Muscle of leg (tissue), 11 donors: ENCODE measurements around the gene PPP1R3F. TPM values are rescaled to one million over a fixed set of nuclear protein-coding genes. Genes with fewer than 3 reads are reported as not detected.
"Not testable (repeated sequence)": the region's sequence is repeated elsewhere in the genome, so short reads cannot be mapped to it uniquely, and the experiment has no call there.

ENCODE experiments used
- DNase-seq: peaks from one replicate; pipeline ENCODE4 v3.0.0; 2013
- H3K27ac ChIP-seq: one replicate; pipeline ENCODE4 v1.5.1; 2013; ENCODE audit warnings: mild to moderate bottlenecking, low read length, control low read depth
- H3K27me3 ChIP-seq: one replicate; pipeline ENCODE4 v1.6.1; 2013; ENCODE audit warnings: low read length; ENCODE audit not compliant: control insufficient read depth, insufficient read depth
- H3K36me3 ChIP-seq: one replicate; pipeline ENCODE4 v1.6.1; 2013; ENCODE audit warnings: low read length; ENCODE audit not compliant: control insufficient read depth, insufficient read depth
- H3K4me1 ChIP-seq: one replicate; pipeline ENCODE4 v1.6.1; 2013; ENCODE audit warnings: low read length; ENCODE audit not compliant: control insufficient read depth, insufficient read depth
- H3K4me3 ChIP-seq: one replicate; pipeline ENCODE4 v1.5.1; 2013; ENCODE audit warnings: low read length, control low read depth
- H3K9me3 ChIP-seq: replicated peaks from 2 replicates; pipeline ENCODE4 v1.6.1; 2013; ENCODE audit warnings: low read depth, low read length; ENCODE audit not compliant: control insufficient read depth
- WGBS: methylation state at CpG from one replicate; pipeline ENCODE4 v1.1.5; 2013; ENCODE audit warnings: missing lambda C conversion rate; ENCODE audit not compliant: insufficient coverage; 5-methylcytosine and 5-hydroxymethylcytosine counted together
- polyA plus RNA-seq, 8 donors: library from polyadenylated mRNA; unstranded; fragments of 120-200 nt; gene quantifications; one replicate each; pipeline versions ENCODE4 v1.2.1 to v1.2.3, GENCODE V29; 2013; ENCODE audit warnings: inconsistent platforms in 1 of 8, low replicate concordance in 1 of 8; ENCODE audit not compliant: insufficient read length in 8 of 8, insufficient read depth in 1 of 8
- total RNA-seq: library from RNA; stranded (reverse); fragments of 120-200 nt; gene quantifications from one replicate; pipeline ENCODE4 v1.2.4, GENCODE V29; 2013

The PPP1R3F gene
- total and polyA plus RNA-seq, 9 donors, result 5.5 to 9.0 (median 7.4) TPM

- H3K27me3 ChIP-seq, H3K27ac ChIP-seq, H3K36me3 ChIP-seq, H3K9me3 ChIP-seq, H3K4me3 ChIP-seq, DNase-seq, H3K4me1 ChIP-seq: not testable (repeated sequence)
- no CpG with 5 or more reads among the region's 26 CpGs for WGBS
These were observed 62.2 kb downstream of the PPP1R3F start for GRCh38 chrX:49331841-49332240.

Other genes with a start within 250 kb of the PPP1R3F start
- 10.8 TPM for gene TFE3, start 226.4 kb upstream of the PPP1R3F start, total RNA-seq
- 10 to 100 TPM; 20.5 to 27.3 (median 21.4) TPM for gene TFE3, start 226.4 kb upstream of the PPP1R3F start, polyA plus RNA-seq
- gene CCDC120, start 210.8 kb upstream of the PPP1R3F start, total RNA-seq, result 0.98 TPM
- 1 to 10 TPM; 3.3 to 6.0 (median 4.1) TPM for gene CCDC120, start 210.8 kb upstream of the PPP1R3F start, polyA plus RNA-seq
- 4.2 TPM for gene PRAF2, start 195.8 kb upstream of the PPP1R3F start, total RNA-seq
- 10 to 100 TPM; 19.3 to 29.8 (median 23.0) TPM for gene PRAF2, start 195.8 kb upstream of the PPP1R3F start, polyA plus RNA-seq
- 25.5 TPM for gene WDR45, start 189.9 kb upstream of the PPP1R3F start, total RNA-seq
- gene WDR45, start 189.9 kb upstream of the PPP1R3F start, polyA plus RNA-seq, result 10 to 100 TPM; 34.1 to 39.1 (median 36.6) TPM
- gene GPKOW, start 146.1 kb upstream of the PPP1R3F start, total RNA-seq, result 20.7 TPM
- 10 to 100 TPM; 18.3 to 19.6 (median 19.0) TPM for gene GPKOW, start 146.1 kb upstream of the PPP1R3F start, polyA plus RNA-seq
- 2.6 TPM for gene MAGIX, start 107.0 kb upstream of the PPP1R3F start, total RNA-seq
- 1 to 10 TPM; 1.6 to 2.1 (median 1.7) TPM for gene MAGIX, start 107.0 kb upstream of the PPP1R3F start, polyA plus RNA-seq
- 59.0 TPM for gene PLP2, start 97.9 kb upstream of the PPP1R3F start, total RNA-seq
- 100 to 1,000 TPM in 5 of 8 donors, 10 to 100 TPM in 3; 79.1 to 166 (median 119) TPM for gene PLP2, start 97.9 kb upstream of the PPP1R3F start, polyA plus RNA-seq
- 1.9 TPM for gene PRICKLE3, start 83.4 kb upstream of the PPP1R3F start, total RNA-seq
- 1 to 10 TPM; 2.7 to 5.3 (median 3.9) TPM for gene PRICKLE3, start 83.4 kb upstream of the PPP1R3F start, polyA plus RNA-seq
- gene SYP, start 69.6 kb upstream of the PPP1R3F start, total RNA-seq, result 1.2 TPM
- 1 to 10 TPM; 1.1 to 2.0 (median 1.3) TPM for gene SYP, start 69.6 kb upstream of the PPP1R3F start, polyA plus RNA-seq
- 0.09 TPM for gene CACNA1F, start 36.5 kb upstream of the PPP1R3F start, total RNA-seq
- gene CACNA1F, start 36.5 kb upstream of the PPP1R3F start, polyA plus RNA-seq, result under 1 TPM in 4 of 8 donors, not detected in 4; 0.01 to 0.05 (median 0.03) TPM
- 5.3 TPM for gene CCDC22, start 34.3 kb upstream of the PPP1R3F start, total RNA-seq
- 10 to 100 TPM; 10.8 to 15.8 (median 12.6) TPM for gene CCDC22, start 34.3 kb upstream of the PPP1R3F start, polyA plus RNA-seq
- 0.04 TPM for gene FOXP3, start 5.1 kb upstream of the PPP1R3F start, total RNA-seq
- under 1 TPM; 0.24 to 0.68 (median 0.54) TPM for gene FOXP3, start 5.1 kb upstream of the PPP1R3F start, polyA plus RNA-seq
- not detected for gene GAGE10, start 33.9 kb downstream of the PPP1R3F start, total RNA-seq
- gene GAGE10, start 33.9 kb downstream of the PPP1R3F start, polyA plus RNA-seq, result not detected
- gene GAGE12J, start 52.2 kb downstream of the PPP1R3F start, total RNA-seq, result not detected
- not detected for gene GAGE12J, start 52.2 kb downstream of the PPP1R3F start, polyA plus RNA-seq
- not detected for gene GAGE13, start 61.8 kb downstream of the PPP1R3F start, total RNA-seq
- not detected for gene GAGE13, start 61.8 kb downstream of the PPP1R3F start, polyA plus RNA-seq